ENCODE measurements around the gene SAMD4B. TPM values are rescaled to one million over a fixed set of nuclear protein-coding genes. Genes with fewer than 3 reads are reported as not detected.

Gene SAMD4B
- 44.2 and 64.2 TPM in 2 replicates for total RNA-seq (2014; rRNA removed; shearing (Covaris generic))

DNA sequence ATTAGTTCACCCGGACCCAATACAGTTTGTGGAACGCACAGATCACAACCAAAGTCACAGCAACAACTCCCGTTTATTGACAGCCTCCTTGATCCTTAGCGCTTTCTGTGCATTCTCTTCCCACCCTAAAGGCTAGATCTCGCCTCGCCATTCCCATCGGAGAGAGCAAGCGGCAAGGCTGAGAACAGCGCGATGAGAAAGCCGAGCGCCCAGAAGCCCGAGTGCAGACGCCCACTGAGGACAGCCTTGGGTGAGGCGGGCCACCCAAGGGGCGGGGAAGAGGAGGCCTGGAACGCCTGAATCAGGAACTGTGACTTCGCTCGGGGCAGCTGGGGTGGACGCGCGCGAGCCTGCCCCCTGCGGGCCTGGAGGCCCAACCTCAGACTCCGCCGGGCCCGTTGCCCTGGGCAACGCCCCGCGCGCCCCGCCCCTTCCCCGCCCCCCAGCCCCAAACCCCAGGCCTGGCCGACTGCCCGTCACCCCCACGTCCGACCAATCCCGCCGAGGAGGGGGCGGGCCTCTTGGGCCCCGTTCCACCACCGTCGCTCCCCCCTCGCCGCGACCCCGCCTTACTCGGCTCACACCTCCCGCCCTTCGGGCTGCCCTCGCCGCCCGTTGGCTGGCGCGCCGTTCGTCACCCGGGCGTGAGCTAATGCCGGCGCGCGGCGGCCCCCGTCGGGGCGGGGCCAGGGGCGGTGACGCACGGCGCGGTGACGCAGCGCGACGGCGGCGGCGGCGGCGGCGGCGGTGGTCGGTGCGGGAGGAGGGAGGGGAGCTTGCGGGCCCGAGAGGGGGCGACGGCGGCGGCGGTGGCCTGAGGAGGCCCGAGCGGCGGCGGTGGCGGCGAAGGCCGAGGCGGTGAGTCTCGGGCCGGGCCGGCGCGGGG lies at the start of gene SAMD4B:
TSS of gene SAMD4B (plus strand) at position 703 of the 886 bp plus-strand sequence. CDS start 14,473 bp downstream, outside the sequence.
- DNase-seq (ENCODE audit: low spot score) = peak; percentile 98
- in situ Hi-C loops (cut with HindIII; ENCODE audit: low sequenced_read_pairs) = no loop called here

- DNase-seq (ENCODE audit: low spot score) = no peak
- in situ Hi-C loops (cut with HindIII; ENCODE audit: low sequenced_read_pairs) = no loop called here
Measured at GRCh38 chr19:39293394-39293793, 48.8 kb upstream of the SAMD4B start.

- DNase-seq (ENCODE audit: low spot score) = no peak
- in situ Hi-C loops (cut with HindIII; ENCODE audit: low sequenced_read_pairs) = no loop called here
Measured at GRCh38 chr19:39296055-39296645, 46.1 kb upstream of the SAMD4B start, which contains the start of gene IFNL1. IFNL1 (plus strand) TSS chr19:39296407; CDS start chr19:39296422, 15 bp downstream.

- in situ Hi-C loops (cut with HindIII; ENCODE audit: low sequenced_read_pairs) = no loop called here
- DNase-seq (ENCODE audit: low spot score) = no peak
Measured at GRCh38 chr19:39296906-39297305, 45.3 kb upstream of the SAMD4B start.

DNA sequence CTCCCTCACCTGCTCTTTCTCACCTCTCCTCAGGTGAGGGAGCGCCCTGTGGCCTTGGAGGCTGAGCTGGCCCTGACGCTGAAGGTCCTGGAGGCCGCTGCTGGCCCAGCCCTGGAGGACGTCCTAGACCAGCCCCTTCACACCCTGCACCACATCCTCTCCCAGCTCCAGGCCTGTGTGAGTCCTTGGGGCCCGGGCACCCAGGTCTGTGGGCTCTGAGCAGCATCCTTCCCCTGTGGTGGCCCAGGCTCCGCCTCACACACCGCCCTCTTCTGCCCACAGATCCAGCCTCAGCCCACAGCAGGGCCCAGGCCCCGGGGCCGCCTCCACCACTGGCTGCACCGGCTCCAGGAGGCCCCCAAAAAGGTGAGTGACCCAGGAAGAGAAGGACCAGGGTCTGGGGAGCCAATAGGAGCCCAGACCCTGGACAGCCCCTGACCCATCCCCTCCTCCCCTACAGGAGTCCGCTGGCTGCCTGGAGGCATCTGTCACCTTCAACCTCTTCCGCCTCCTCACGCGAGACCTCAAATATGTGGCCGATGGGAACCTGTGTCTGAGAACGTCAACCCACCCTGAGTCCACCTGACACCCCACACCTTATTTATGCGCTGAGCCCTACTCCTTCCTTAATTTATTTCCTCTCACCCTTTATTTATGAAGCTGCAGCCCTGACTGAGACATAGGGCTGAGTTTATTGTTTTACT lies 44.1 kb upstream of the SAMD4B start:
- in situ Hi-C loops (cut with HindIII; ENCODE audit: low sequenced_read_pairs) = no loop called here
- no peak for DNase-seq (ENCODE audit: low spot score)

DNA sequence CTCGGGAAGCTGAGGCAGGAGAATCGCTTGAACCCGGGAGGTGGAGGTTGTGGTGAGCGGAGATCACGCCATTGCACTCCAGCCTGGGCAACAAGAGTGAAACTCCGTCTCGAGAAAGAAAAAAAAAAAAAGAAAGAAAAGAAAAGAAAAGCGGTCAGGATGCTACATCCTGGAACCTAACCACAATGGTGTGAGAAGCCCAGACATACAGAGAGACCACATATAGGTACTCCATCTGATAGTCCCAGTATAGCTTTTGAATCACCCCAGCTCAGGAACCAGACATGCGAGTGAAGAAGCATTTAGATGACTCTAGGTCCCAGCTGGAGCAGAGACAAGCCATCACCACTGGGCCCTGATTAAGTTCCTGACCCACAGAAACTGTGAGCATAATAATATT lies 42.8 kb upstream of the SAMD4B start:
- DNase-seq (ENCODE audit: low spot score) = no peak
- in situ Hi-C loops (cut with HindIII; ENCODE audit: low sequenced_read_pairs) = no loop called here

DNA sequence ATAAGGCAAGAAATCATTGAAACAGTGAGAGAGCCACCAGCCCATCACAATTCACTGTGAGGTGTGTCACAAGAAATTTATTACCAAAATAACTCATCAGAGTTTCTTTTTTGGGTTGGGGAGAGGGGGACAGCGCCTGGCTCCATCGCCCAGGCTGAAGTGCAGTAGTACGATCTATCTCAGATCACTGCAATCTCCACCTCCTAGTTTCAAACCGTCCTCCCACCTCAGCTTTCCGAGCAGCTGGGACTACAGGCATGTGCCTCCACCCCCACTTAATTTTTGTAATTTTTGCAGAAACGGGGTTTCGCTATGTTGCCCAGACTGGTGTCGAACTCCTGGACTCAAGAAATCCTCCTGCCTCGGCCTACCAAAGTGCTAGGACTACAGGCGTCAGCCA lies 42.4 kb upstream of the SAMD4B start:
- in situ Hi-C loops (cut with HindIII; ENCODE audit: low sequenced_read_pairs) = no loop called here

GRCh38 chr19:39301021-39301420 lies 41.2 kb upstream of the SAMD4B start:
- no peak for DNase-seq (ENCODE audit: low spot score)
- in situ Hi-C loops (cut with HindIII; ENCODE audit: low sequenced_read_pairs) = no loop called here

More for the DNA sequence above, 42.4 kb upstream of the SAMD4B start:
- DNase-seq (ENCODE audit: low spot score) = no peak

DNA sequence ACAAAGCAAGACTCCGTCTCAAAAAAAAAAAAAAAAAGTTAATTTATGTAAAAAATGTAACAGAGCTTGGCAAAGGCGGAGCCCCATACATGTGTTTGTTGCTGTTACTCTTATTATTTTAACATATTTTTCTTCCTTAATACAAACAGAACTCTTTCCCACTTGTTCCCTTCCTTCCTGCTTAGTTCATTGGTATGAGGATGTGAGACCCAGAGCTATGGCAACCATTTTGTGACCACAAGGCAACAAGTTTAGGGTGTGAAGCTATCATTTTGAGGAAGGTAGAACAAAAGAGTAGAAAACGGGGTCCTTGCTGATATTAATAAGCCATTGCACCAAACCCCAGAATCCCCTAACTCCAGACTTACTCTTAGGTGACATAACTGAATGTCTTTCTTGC lies 40.7 kb upstream of the SAMD4B start:
- DNase-seq (ENCODE audit: low spot score) = no peak
- in situ Hi-C loops (cut with HindIII; ENCODE audit: low sequenced_read_pairs) = no loop called here

DNA sequence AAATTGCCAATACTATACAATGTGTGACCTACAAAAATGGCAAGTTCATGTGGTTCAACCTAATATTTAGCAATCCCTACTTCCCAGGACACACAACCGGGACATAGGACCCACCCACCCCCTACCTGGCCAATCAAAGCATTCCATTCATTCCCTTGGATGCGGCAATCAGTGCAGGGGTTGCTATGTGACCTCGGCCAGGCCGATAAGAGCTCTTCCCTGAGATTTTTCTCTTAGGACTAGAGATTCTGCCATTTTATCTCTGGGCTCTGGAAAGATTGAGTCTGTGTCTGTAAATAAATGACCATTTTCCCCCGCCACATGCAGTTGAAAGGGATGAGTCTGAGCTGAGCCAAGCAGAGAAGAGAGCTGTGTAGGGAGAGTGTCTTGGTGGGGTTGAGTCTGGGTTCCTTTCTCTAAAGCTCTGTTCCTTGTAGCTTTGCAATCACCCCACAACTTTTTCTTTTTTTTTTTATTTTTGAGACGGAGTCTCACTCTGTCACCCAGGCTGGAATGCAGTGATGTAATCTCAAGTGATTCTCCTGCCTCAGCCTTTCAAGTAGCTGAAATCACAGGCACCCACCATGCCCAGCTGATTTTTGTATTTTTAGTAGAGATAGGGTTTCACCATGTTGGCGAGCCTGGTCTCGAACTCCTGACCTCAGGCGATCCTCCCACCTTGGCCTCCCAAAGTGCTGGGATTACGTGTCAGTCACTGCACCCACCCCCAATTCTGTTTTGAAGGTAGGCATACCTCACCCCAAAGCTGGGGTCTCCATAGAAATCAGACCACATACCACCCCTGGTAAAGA lies 38.6 kb upstream of the SAMD4B start:
- no peak for DNase-seq (ENCODE audit: low spot score)
- in situ Hi-C loops (cut with HindIII; ENCODE audit: low sequenced_read_pairs) = no loop called here

DNA sequence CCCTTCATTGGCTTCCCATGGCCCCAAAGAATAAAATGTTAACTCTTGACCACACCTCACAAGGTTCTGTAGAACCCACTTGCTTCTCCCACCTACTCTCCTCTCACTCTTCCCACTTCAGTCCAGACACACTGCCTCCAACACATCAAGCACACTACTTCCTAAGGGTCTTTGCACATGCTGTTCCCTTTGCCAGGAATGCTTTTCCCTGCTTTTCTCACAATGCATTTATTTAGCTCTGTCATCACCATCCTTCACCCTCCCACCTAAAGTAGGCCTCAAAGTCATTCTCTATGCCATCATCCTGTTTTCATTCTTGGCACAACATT lies 38.1 kb upstream of the SAMD4B start:
- no peak for DNase-seq (ENCODE audit: low spot score)
- in situ Hi-C loops (cut with HindIII; ENCODE audit: low sequenced_read_pairs) = no loop called here

DNA sequence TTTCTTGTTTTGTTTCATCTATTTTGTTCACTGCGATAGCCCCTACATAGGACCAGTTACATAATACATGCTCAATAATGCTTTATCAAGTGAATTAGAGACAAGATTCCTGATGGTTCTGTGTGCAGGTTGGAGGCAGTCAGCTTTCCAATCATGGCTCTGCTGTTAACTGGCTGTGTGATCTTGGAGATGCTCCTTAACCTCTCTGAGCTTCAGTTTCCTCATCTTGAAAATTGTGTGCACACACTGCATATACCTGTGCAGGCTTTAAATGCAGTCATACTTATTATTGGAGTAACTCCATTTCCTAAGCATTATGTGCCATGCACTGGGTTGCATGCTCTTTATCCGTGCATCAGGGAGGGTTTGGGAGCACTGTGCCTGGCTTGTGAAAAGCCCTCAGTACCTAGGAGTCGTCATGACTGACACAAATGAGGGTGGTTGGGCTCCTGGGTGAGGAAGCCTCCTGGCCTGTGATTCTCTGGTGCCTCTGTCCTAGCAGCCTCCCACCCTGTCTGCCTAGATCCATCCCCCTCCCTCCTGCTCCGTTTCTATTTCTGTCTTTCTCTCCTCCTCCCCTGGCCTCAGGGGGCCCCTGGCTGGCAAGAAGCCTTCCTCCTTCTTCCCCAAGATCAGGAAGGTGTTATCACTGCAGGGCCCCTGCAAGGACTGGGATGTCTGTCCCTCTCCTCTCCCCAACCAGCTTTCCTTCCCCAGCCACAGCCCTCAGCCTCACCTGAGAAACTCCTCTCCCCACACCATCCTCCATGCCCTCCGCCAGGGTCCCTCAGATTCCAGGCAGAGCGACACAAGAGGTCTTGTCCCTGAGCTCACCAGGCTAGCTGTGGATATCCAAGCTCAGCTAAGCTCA lies 37.3 kb upstream of the SAMD4B start:
- DNase-seq (ENCODE audit: low spot score) = no peak
- in situ Hi-C loops (cut with HindIII; ENCODE audit: low sequenced_read_pairs) = no loop called here

DNA sequence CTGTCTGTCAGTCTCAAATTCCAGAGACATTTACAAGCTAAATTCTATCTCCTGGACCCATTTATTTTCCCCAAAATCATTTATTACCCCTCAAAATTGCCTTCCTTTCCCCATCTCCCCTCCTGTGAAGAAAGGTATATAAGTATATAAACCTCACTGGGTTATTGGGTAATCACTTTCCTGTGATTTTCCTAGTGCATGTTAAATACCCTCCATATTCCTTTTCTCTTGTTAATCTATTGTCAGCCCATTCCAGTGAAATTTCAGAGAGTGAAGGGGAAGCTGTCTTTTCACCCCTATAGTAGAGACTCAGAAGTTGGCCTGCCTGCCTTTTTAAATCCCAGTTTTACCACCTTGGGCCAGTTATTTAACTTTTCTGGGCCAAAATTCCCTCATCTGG lies 36.1 kb upstream of the SAMD4B start:
- in situ Hi-C loops (cut with HindIII; ENCODE audit: low sequenced_read_pairs) = no loop called here
- DNase-seq (ENCODE audit: low spot score) = no peak

GRCh38 chr19:39307046-39307821 lies 35.0 kb upstream of the SAMD4B start:
- in situ Hi-C loops (cut with HindIII; ENCODE audit: low sequenced_read_pairs) = no loop called here
- peak; percentile 66 for DNase-seq (ENCODE audit: low spot score)

DNA sequence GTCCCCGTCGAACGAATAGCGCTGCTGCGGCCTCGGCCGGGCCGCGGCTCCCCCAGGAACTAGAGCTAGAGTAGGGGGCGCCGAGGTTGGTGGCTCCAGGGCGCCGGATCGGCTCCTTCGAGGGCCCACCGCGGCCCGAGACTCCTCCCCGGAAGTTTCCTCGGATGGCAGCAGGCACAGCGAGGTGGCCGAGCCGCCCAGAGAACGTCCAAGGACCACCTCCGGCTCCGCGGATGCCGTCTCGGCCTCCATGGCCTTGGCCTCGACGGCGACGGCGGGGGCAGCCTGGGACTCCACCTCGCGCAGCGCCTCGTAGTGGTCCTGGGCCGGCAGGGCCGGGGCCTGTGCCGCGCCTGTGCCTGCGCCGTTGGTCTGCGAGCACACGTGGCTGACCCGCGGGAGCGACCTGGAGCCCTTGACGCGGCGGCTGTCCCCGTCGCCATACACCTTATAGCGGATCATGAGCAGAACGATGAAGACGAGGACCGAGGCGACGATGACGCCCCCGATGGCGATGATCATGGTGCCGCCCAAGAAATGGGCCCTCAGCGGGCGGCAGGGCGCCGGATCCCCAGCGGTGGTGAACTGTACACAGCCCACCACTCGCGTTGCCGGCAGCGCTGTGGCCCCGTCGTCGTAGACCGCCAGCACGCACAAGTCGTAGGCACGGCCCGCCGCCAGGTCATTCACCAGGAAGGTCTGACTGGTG lies 34.2 kb upstream of the SAMD4B start:
- in situ Hi-C loops (cut with HindIII; ENCODE audit: low sequenced_read_pairs) = no loop called here
- no peak for DNase-seq (ENCODE audit: low spot score)

DNA sequence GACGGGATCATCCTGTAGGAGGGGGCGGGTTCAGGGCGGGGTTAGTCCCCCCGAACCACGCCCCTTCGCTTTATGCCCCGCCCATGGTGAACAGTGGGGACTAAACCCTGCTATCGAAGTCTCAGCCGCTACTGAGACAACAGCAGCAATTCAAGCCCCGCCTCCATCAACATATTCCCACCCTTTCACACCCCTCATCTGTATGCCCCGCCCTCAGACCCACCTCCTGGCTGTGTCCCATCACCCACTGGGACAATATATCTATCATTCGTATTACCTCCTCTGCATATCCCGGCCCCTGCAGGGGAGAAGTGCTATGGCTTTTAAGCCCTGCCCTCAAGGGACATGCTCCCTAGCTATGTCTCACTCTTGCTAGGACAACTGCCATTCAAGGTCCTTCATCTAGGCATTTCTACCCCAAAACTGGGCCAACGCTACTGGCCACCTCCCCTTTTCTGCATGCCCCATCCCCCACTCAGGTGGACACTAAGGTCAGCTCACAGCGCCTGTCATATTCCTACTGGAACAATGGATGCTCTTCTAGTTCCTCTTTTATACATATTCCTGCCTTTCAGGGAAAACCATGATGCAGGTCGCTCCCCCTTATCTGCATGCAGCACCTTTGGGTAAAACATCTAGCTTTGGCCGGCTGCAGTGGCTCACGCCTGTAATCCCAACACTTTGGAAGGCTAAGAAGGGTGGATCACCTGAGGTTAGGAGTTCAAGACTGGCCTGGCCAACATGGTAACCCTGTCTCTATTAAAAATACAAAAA lies 33.5 kb upstream of the SAMD4B start:
- no peak for DNase-seq (ENCODE audit: low spot score)
- in situ Hi-C loops (cut with HindIII; ENCODE audit: low sequenced_read_pairs) = no loop called here

Measured in G401 (cell line).